HFF-Myc (cell line): ENCODE data around the gene NUDT19.
"Not testable (repeated sequence)": the region's sequence is repeated elsewhere in the genome, so short reads cannot be mapped to it uniquely, and the experiment has no call there.

Source experiments
- DNase-seq: peaks from one replicate; pipeline ENCODE4 v3.0.0-alpha.2; 2011; ENCODE audit warnings: low read depth; ENCODE audit errors: extremely low read depth
- H3K4me3 ChIP-seq: replicated peaks from 2 replicates; pipeline ENCODE4 v1.5.1; 2011; ENCODE audit warnings: low read depth, mild to moderate bottlenecking, control low read depth, low read length
- CTCF ChIP-seq: IDR thresholded peaks from 2 replicates; pipeline ENCODE4 v1.5.1; 2012; ENCODE audit warnings: mild to moderate bottlenecking, low read depth, low read length, control low read depth; ENCODE audit errors: missing control alignments

The NUDT19 gene

GRCh38 chr19:32652894-32653598, 38.6 kb upstream of the NUDT19 start:
- TF ChIP-seq CTCF = no peak
- no peak overlapping the region for H3K4me3 ChIP-seq
- peak; percentile 22 for DNase-seq

GRCh38 chr19:32653599-32653915, 38.1 kb upstream of the NUDT19 start:
- no peak overlapping the region for H3K4me3 ChIP-seq
- TF ChIP-seq CTCF = no peak
- no peak for DNase-seq

GRCh38 chr19:32656379-32656778, 35.2 kb upstream of the NUDT19 start:
- not testable (repeated sequence) for DNase-seq

GRCh38 chr19:32658075-32658474, 33.5 kb upstream of the NUDT19 start:
- H3K4me3 ChIP-seq = no peak overlapping the region
- TF ChIP-seq CTCF = no peak
- no peak for DNase-seq

More at GRCh38 chr19:32656379-32656778, 35.2 kb upstream of the NUDT19 start:
- H3K4me3 ChIP-seq = not testable (repeated sequence)

- TF ChIP-seq CTCF = no peak
- no peak overlapping the region for H3K4me3 ChIP-seq
- no peak for DNase-seq
Observed at GRCh38 chr19:32658527-32658926, 33.1 kb upstream of the NUDT19 start.

GRCh38 chr19:32661318-32661717, 30.3 kb upstream of the NUDT19 start:
- H3K4me3 ChIP-seq = no peak overlapping the region
- TF ChIP-seq CTCF = no peak
- DNase-seq = no peak

GRCh38 chr19:32662186-32662585, 29.4 kb upstream of the NUDT19 start:
- no peak for DNase-seq

More at GRCh38 chr19:32662186-32662585, 29.4 kb upstream of the NUDT19 start:
- TF ChIP-seq CTCF = no peak
- H3K4me3 ChIP-seq = no peak overlapping the region
